Measurements from ENCODE around the gene AGO3. TPM values are rescaled to one million over a fixed set of nuclear protein-coding genes. Genes with fewer than 3 reads are reported as not detected.

Gene AGO3
- total RNA-seq, 2 donors from 2014 or later, result 16.7 to 21.4 TPM

- Histone ChIP-seq H3K9ac (ENCODE audit: low read depth in 2 of 2, low read length in 2 of 2) (no peak overlapping the region), H3K27ac (no peak overlapping the region), H3K27me3 (no peaks in the 10 kb centered on the region), H3K36me3 (peaks cover 9% of the 10 kb centered on the region), H3K4me3 (no peak overlapping the region), H3K4me1 (no peaks in the 10 kb centered on the region), H3K9me3 (no peaks in the 10 kb centered on the region)
- TF ChIP-seq, protein P1, sequence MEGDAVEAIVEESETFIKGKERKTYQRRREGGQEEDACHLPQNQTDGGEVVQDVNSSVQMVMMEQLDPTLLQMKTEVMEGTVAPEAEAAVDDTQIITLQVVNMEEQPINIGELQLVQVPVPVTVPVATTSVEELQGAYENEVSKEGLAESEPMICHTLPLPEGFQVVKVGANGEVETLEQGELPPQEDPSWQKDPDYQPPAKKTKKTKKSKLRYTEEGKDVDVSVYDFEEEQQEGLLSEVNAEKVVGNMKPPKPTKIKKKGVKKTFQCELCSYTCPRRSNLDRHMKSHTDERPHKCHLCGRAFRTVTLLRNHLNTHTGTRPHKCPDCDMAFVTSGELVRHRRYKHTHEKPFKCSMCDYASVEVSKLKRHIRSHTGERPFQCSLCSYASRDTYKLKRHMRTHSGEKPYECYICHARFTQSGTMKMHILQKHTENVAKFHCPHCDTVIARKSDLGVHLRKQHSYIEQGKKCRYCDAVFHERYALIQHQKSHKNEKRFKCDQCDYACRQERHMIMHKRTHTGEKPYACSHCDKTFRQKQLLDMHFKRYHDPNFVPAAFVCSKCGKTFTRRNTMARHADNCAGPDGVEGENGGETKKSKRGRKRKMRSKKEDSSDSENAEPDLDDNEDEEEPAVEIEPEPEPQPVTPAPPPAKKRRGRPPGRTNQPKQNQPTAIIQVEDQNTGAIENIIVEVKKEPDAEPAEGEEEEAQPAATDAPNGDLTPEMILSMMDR (IDR thresholded peaks at IDR 0.05), result no peak
- no peak for DNase-seq
- intact Hi-C loops (cut with DNase I), result no loop called here
Measured at GRCh38 chr1:35902671-35903070, 28.2 kb upstream of the AGO3 start.

DNA sequence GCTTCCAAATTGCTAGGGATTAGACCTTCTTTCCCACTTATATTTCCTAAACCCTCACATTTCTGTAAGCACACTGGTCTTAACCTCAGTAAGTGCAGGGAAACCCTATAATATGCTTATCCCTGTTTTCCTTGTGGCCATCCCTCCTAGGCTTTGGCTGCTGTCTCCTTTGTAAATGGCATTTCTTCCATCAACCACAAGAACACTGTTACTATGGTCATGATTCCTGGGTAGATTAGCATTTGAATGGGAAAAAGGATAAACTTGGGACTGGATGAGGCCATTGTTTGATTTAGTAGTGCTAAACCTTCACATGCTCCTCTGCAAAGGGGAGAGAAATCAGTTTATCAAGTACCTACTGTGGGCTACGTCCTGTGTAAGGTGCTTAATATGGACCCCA is 16.2 kb upstream of the AGO3 start:
- no peak overlapping the region for H3K4me3 ChIP-seq
- H3K36me3 ChIP-seq, result peaks cover 14% of the 10 kb centered on the region
- H3K27ac ChIP-seq, result no peak overlapping the region
- DNase-seq, result no peak
- intact Hi-C loops (cut with DNase I), result no loop called here
- no peak overlapping the region for H3K9ac ChIP-seq (ENCODE audit: low read depth in 2 of 2, low read length in 2 of 2)
- no peaks in the 10 kb centered on the region for H3K27me3 ChIP-seq
- TF ChIP-seq, protein P1 (IDR thresholded peaks at IDR 0.05), result no peak
- H3K9me3 ChIP-seq, result no peaks in the 10 kb centered on the region
- H3K4me1 ChIP-seq, result no peaks in the 10 kb centered on the region

DNA sequence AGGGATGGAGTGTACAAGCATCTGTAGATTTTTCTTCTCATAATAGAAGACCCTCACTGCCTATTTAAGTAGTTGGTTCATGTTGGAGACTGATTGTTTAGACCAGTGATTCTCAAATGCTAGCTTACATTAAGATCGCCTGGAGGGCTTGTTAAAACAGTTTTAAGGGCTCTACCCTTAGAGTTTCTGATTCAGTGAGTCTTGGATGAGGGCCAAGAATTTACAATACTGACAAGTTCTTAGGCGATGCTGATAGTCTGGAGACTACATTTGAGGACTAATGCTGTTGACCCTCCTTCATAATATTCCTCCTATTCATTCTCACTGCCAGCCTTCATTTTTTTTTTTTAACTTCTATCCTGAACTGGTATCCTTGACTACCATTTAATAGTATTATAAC is 15.2 kb upstream of the AGO3 start:
- Histone ChIP-seq H3K9me3 (no peaks in the 10 kb centered on the region), H3K27ac (no peak overlapping the region), H3K4me3 (no peak overlapping the region), H3K4me1 (no peaks in the 10 kb centered on the region), H3K36me3 (peaks cover 14% of the 10 kb centered on the region), H3K9ac (ENCODE audit: low read depth in 2 of 2, low read length in 2 of 2) (no peak overlapping the region), H3K27me3 (no peaks in the 10 kb centered on the region)
- DNase-seq, result no peak
- TF ChIP-seq, protein P1 (IDR thresholded peaks at IDR 0.05), result no peak
- intact Hi-C loops (cut with DNase I), result no loop called here

DNA sequence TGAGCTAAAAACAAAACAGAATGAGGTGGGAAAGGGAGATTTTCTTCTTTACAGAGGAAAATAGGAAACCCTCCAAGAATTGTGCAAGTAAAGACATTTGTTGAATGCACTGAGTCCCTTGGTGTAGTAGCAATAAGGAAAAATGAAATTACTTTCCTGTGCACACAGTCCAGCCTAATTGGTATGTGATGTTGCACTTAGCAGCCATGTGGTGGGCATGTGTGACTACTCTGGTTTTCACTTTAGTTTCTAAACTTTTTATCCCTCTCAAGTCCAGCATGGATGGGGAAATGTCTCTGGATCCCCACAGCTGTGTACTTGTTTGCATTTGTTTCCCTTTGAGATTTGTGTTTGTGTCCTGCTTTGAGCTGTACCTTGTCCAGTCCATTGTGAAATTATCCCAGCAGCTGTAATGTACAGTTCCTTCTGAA is 7.1 kb upstream of the AGO3 start:
- Histone ChIP-seq H3K27ac (no peak overlapping the region), H3K9me3 (no peaks in the 10 kb centered on the region), H3K4me3 (no peak overlapping the region), H3K27me3 (no peaks in the 10 kb centered on the region), H3K4me1 (no peaks in the 10 kb centered on the region), H3K9ac (ENCODE audit: low read depth in 2 of 2, low read length in 2 of 2) (no peak overlapping the region), H3K36me3 (no peaks in the 10 kb centered on the region)
- intact Hi-C loops (cut with DNase I), result no loop called here
- DNase-seq, result no peak
- TF ChIP-seq, protein P1 (IDR thresholded peaks at IDR 0.05), result no peak

GRCh38 chr1:35924838-35925237 is 6.1 kb upstream of the AGO3 start:
- intact Hi-C loops (cut with DNase I), result no loop called here
- DNase-seq, result no peak
- TF ChIP-seq, protein P1 (IDR thresholded peaks at IDR 0.05), result no peak
- no peaks in the 10 kb centered on the region for H3K9me3 ChIP-seq
- no peaks in the 10 kb centered on the region for H3K36me3 ChIP-seq
- no peak overlapping the region for H3K27ac ChIP-seq
- H3K9ac ChIP-seq (ENCODE audit: low read depth in 2 of 2, low read length in 2 of 2), result no peak overlapping the region
- no peaks in the 10 kb centered on the region for H3K4me1 ChIP-seq
- H3K4me3 ChIP-seq, result no peak overlapping the region
- no peaks in the 10 kb centered on the region for H3K27me3 ChIP-seq

GRCh38 chr1:35925741-35926140 is 5.2 kb upstream of the AGO3 start:
- H3K9me3 ChIP-seq, result no peaks in the 10 kb centered on the region

More at GRCh38 chr1:35925741-35926140, 5.2 kb upstream of the AGO3 start:
- TF ChIP-seq, protein P1 (IDR thresholded peaks at IDR 0.05), result no peak
- no peaks in the 10 kb centered on the region for H3K36me3 ChIP-seq
- H3K4me3 ChIP-seq, result no peak overlapping the region
- no peaks in the 10 kb centered on the region for H3K27me3 ChIP-seq
- no peak overlapping the region for H3K9ac ChIP-seq (ENCODE audit: low read depth in 2 of 2, low read length in 2 of 2)
- no peaks in the 10 kb centered on the region for H3K4me1 ChIP-seq
- H3K27ac ChIP-seq, result no peak overlapping the region
- DNase-seq, result no peak
- intact Hi-C loops (cut with DNase I), result no loop called here

Data from colonic mucosa (tissue), 4 donors.